Chondrocyte (in vitro differentiated cells): ENCODE data around the gene PRTG. TPM values are rescaled to one million over a fixed set of nuclear protein-coding genes. Genes with fewer than 3 reads are reported as not detected.

Source experiments
- DNase-seq: peaks from one replicate; pipeline ENCODE4 v3.0.0; 2021; ENCODE audit warnings: mixed read lengths, low spot score
- H3K27ac Mint-ChIP-seq: one replicate; pipeline ENCODE4 v1.8.0; 2021; ENCODE audit warnings: mild to moderate bottlenecking, moderate library complexity, mixed read lengths; ENCODE audit not compliant: unreplicated experiment
- H3K27me3 Mint-ChIP-seq: 2 replicates; pipeline ENCODE4 v1.8.0; 2021; ENCODE audit warnings: low read depth, mixed read lengths
- H3K36me3 Mint-ChIP-seq: 2 replicates; pipeline ENCODE4 v1.8.0; 2021; ENCODE audit warnings: low read depth, mixed read lengths
- H3K4me1 Mint-ChIP-seq: 2 replicates; pipeline ENCODE4 v1.8.0; 2021; ENCODE audit warnings: low read depth, mild to moderate bottlenecking, mixed read lengths
- H3K4me3 Mint-ChIP-seq: one replicate; pipeline ENCODE4 v1.8.0; 2021; ENCODE audit warnings: mild to moderate bottlenecking, moderate library complexity, mixed read lengths; ENCODE audit not compliant: unreplicated experiment
- H3K9me3 Mint-ChIP-seq: 2 replicates; pipeline ENCODE4 v1.8.0; 2021; ENCODE audit warnings: low read depth, mixed read lengths
- total RNA-seq: library from RNA; stranded (reverse); gene quantifications from 3 replicates; pipeline ENCODE4 v1.2.1, GENCODE V29; 2021
- TF ChIP-seq, protein P1 (sequence below): fragments of 200-600 bp; sonication (generic); IDR thresholded peaks from 2 replicates; pipeline ENCODE4 v1.5.0; 2021; ENCODE audit warnings: antibody characterized with exemption, mild to moderate bottlenecking, moderate library complexity

PRTG gene
- total RNA-seq, 1 donor from 2014 or later = 3.1 TPM

GRCh38 chr15:55685286-55685685 is 57.7 kb downstream of the PRTG start:
- Mint-ChIP-seq H3K9me3 (no peaks in the 10 kb centered on the region), H3K4me1 (no peaks in the 10 kb centered on the region), H3K27me3 (no peaks in the 10 kb centered on the region), H3K27ac (no peak overlapping the region), H3K4me3 (no peak overlapping the region), H3K36me3 (no peaks in the 10 kb centered on the region)
- TF ChIP-seq, protein P1, sequence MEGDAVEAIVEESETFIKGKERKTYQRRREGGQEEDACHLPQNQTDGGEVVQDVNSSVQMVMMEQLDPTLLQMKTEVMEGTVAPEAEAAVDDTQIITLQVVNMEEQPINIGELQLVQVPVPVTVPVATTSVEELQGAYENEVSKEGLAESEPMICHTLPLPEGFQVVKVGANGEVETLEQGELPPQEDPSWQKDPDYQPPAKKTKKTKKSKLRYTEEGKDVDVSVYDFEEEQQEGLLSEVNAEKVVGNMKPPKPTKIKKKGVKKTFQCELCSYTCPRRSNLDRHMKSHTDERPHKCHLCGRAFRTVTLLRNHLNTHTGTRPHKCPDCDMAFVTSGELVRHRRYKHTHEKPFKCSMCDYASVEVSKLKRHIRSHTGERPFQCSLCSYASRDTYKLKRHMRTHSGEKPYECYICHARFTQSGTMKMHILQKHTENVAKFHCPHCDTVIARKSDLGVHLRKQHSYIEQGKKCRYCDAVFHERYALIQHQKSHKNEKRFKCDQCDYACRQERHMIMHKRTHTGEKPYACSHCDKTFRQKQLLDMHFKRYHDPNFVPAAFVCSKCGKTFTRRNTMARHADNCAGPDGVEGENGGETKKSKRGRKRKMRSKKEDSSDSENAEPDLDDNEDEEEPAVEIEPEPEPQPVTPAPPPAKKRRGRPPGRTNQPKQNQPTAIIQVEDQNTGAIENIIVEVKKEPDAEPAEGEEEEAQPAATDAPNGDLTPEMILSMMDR = no peak
- no peak for DNase-seq

DNA sequence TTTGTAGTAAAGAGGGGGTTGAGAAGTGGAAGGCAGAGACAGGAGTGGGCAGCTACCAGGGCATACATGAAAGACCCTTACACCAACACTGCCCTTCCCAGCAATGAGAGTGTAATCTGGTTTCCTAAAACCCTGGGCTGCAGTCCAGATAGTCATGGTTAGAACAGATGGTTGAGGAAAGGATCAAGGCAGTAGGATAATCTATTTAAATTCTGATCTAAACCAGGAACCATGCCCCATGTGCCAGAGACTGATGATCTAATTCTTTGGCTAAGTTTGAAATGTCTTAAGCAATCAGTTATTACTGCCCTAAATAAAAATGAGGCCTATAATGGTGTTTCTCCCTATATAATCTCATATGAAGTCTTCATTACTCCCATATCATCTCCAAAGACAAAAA is 59.6 kb downstream of the PRTG start:
- TF ChIP-seq, protein P1 = no peak
- no peak overlapping the region for H3K27ac Mint-ChIP-seq
- DNase-seq = no peak
- no peak overlapping the region for H3K4me3 Mint-ChIP-seq
- no peaks in the 10 kb centered on the region for H3K9me3 Mint-ChIP-seq
- H3K36me3 Mint-ChIP-seq = no peaks in the 10 kb centered on the region
- no peaks in the 10 kb centered on the region for H3K27me3 Mint-ChIP-seq
- no peaks in the 10 kb centered on the region for H3K4me1 Mint-ChIP-seq

DNA sequence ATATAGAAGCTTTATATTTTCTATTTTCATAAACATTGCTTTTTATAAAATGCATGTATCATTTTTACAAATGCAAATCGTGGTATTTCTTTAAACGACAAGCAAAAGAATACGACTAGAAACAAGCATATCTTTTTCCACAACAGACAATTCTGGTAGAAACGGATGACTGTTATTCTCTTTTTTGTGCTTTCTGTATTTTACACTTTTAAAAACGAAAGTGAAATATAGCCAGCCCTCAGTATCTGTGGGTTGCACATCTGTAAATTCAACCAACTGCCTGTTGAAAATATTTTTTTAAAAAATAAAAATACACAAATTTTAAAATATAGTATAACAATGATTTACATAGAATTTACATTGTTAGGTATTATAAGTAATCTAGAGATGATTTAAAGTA is 61.3 kb downstream of the PRTG start:
- Mint-ChIP-seq H3K27me3 (no peaks in the 10 kb centered on the region), H3K9me3 (no peaks in the 10 kb centered on the region), H3K4me3 (no peak overlapping the region), H3K27ac (no peak overlapping the region), H3K36me3 (no peaks in the 10 kb centered on the region), H3K4me1 (no peaks in the 10 kb centered on the region)
- TF ChIP-seq, protein P1 = no peak
- no peak for DNase-seq

DNA sequence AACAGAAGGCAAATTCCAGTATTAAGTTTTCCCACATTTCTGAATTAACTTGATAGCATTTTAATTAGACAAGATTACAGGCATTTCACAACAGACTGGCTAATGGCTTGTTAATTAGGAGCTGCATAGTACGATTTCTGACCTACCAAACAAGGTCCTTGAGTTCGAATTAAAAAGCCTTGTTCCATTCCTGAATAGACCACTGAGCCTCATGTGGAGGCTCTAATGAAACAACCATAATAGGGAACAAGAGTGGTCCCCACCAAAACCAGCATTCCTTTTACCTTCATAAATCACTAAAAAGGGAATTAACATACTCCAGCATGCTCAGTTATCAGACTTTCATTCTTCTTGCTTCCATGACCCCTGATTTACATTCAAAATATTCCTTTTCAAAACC is 66.4 kb downstream of the PRTG start:
- H3K4me3 Mint-ChIP-seq = no peak overlapping the region
- peaks cover 4% of the 10 kb centered on the region for H3K4me1 Mint-ChIP-seq
- no peaks in the 10 kb centered on the region for H3K27me3 Mint-ChIP-seq

GRCh38 chr15:55673287-55673686 is 69.7 kb downstream of the PRTG start:
- Mint-ChIP-seq H3K9me3 (no peaks in the 10 kb centered on the region), H3K27me3 (no peaks in the 10 kb centered on the region), H3K27ac (no peak overlapping the region), H3K4me1 (peaks cover 4% of the 10 kb centered on the region), H3K4me3 (no peak overlapping the region), H3K36me3 (no peaks in the 10 kb centered on the region)
- DNase-seq = no peak
- TF ChIP-seq, protein P1 = no peak

More for the DNA sequence above, 66.4 kb downstream of the PRTG start:
- TF ChIP-seq, protein P1 = no peak
- no peak overlapping the region for H3K27ac Mint-ChIP-seq
- no peaks in the 10 kb centered on the region for H3K36me3 Mint-ChIP-seq
- no peaks in the 10 kb centered on the region for H3K9me3 Mint-ChIP-seq
- DNase-seq = no peak
